D721Med (cell line): ENCODE results near the gene PPP1R9B.
A peak's percentile ranks its signal among the peaks of the same experiment; 100 is the strongest.

ENCODE experiments used
- DNase-seq: peaks from one replicate; pipeline ENCODE4 v3.0.0; 2011; ENCODE audit warnings: low spot score; ENCODE audit not compliant: insufficient read length
- FAIRE-seq: peaks from 2 replicates; lab custom pipeline; 2011; peaks lifted over from hg19 to GRCh38; lab: Jason Lieb, UNC
- CTCF ChIP-seq: IDR thresholded peaks from 2 replicates; pipeline ENCODE4 v1.5.1; 2012; ENCODE audit warnings: mild to moderate bottlenecking, control low read depth; ENCODE audit not compliant: insufficient read depth; ENCODE audit errors: missing control alignments

PPP1R9B gene

GRCh38 chr17:50150354-50151040 is at the start of gene PPP1R9B:
TSS of gene PPP1R9B (minus strand) at chr17:50150677. CDS start at chr17:50150513, 164 bp downstream.
- no peak for FAIRE-seq
- TF ChIP-seq CTCF, result no peak
- DNase-seq, result no peak

- FAIRE-seq, result no peak
- DNase-seq, result no peak
- no peak for TF ChIP-seq CTCF
Measured at GRCh38 chr17:50199803-50200456, 49.5 kb upstream of the PPP1R9B start.

GRCh38 chr17:50199211-50199802 is 48.8 kb upstream of the PPP1R9B start:
- no peak for TF ChIP-seq CTCF
- FAIRE-seq (no peak), DNase-seq (no peak)

- TF ChIP-seq CTCF, result peak; percentile 63
- FAIRE-seq (no peak), DNase-seq (no peak)
Measured at GRCh38 chr17:50198026-50198669, 47.7 kb upstream of the PPP1R9B start.

GRCh38 chr17:50196826-50197225 is 46.3 kb upstream of the PPP1R9B start:
- DNase-seq (no peak), FAIRE-seq (no peak)

GRCh38 chr17:50196036-50196435 is 45.6 kb upstream of the PPP1R9B start:
- FAIRE-seq (no peak), DNase-seq (no peak)
- TF ChIP-seq CTCF, result no peak

More at GRCh38 chr17:50196826-50197225, 46.3 kb upstream of the PPP1R9B start:
- no peak for TF ChIP-seq CTCF
